NT2/D1 (cell line): ENCODE measurements around the gene RFC2.

Experiments used
- DNase-seq: peaks from one replicate; pipeline ENCODE4 v3.0.0-alpha.2; 2011; ENCODE audit warnings: low read depth, low spot score
- H3K27me3 ChIP-seq: 2 replicates; pipeline ENCODE4 v1.6.0; 2011; ENCODE audit warnings: mild to moderate bottlenecking; ENCODE audit not compliant: insufficient read length, insufficient read depth
- H3K36me3 ChIP-seq: 2 replicates; pipeline ENCODE4 v1.6.1; 2011; ENCODE audit warnings: mild to moderate bottlenecking, low read length, mixed read lengths; ENCODE audit not compliant: insufficient read depth, insufficient read length
- H3K4me1 ChIP-seq: 2 replicates; pipeline ENCODE4 v1.5.1; 2011; ENCODE audit not compliant: insufficient read depth, insufficient read length
- H3K4me3 ChIP-seq: 2 replicates; pipeline ENCODE4 v1.5.1; 2011; ENCODE audit warnings: low read depth; ENCODE audit not compliant: insufficient read length
- H3K9ac ChIP-seq: 2 replicates; pipeline ENCODE4 v1.6.0; 2011; ENCODE audit warnings: low read depth; ENCODE audit not compliant: insufficient read length
- H3K9me3 ChIP-seq: 2 replicates; pipeline ENCODE4 v1.5.1; 2011; ENCODE audit warnings: mild to moderate bottlenecking, low read length; ENCODE audit not compliant: insufficient read depth
- SUZ12 ChIP-seq: IDR thresholded peaks from 2 replicates; pipeline ENCODE4 v1.6.1; 2011; ENCODE audit not compliant: insufficient read length, insufficient read depth; ENCODE audit errors: extremely low read depth
- YY1 ChIP-seq: IDR thresholded peaks from 2 replicates; pipeline ENCODE4 v1.6.1; 2011; ENCODE audit not compliant: insufficient read length, insufficient read depth
- ZNF274 ChIP-seq: IDR thresholded peaks from 2 replicates; pipeline ENCODE4 v1.6.1; 2011; ENCODE audit warnings: mild to moderate bottlenecking, low read depth, low read length

The RFC2 gene

DNA sequence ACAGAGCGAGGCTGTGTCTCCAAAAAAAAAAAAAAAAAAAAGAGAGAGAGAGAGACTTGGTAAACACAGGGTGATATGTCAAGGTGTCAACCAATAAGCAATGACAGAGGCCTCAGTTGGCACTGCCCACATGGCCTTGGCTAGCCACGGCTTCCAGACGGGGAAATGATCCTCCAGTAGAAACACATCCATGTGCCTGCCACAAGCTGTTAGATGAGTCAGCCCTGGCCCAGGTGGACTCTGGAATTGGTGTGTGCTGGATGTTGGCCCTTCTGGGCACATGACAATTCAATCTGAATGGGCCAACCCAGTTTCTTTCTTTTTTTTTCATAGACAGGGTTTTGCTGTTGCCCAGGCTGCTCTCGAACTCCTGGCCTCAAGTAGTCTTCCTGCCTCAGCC lies 13.7 kb downstream of the RFC2 start:
- H3K36me3 ChIP-seq: peaks cover 89% of the 10 kb centered on the region
- TF ChIP-seq ZNF274: no peak
- no peak for TF ChIP-seq SUZ12
- TF ChIP-seq YY1: no peak

DNA sequence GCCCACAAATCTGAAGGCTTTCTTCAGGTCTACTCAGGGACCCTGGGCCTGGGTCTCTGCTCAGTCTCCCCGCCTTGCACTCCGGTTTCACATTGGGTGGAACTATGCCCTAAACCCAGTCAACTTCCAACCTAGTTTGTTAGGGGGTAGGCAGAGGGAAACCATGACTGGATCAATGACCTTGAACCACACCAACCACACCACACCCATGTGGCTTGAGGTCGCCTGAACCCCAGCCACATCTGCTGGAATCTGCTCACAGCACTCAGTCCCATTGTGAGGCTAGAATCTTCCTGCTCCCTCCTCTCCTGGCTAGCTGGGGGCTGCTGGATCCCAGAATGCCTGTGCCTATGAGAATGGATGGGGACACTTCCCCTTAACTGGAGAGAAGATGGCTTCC lies 17.9 kb downstream of the RFC2 start:
- Histone ChIP-seq H3K9ac (no peak overlapping the region), H3K4me1 (no peaks in the 10 kb centered on the region), H3K4me3 (no peak overlapping the region), H3K9me3 (no peaks in the 10 kb centered on the region), H3K36me3 (peaks cover 88% of the 10 kb centered on the region), H3K27me3 (no peaks in the 10 kb centered on the region)
- no peak for TF ChIP-seq YY1
- DNase-seq: no peak

More for the DNA sequence above, 13.7 kb downstream of the RFC2 start:
- no peak for DNase-seq
- no peak overlapping the region for H3K4me3 ChIP-seq
- no peaks in the 10 kb centered on the region for H3K4me1 ChIP-seq
- no peaks in the 10 kb centered on the region for H3K9me3 ChIP-seq
- no peak overlapping the region for H3K9ac ChIP-seq
- H3K27me3 ChIP-seq: no peaks in the 10 kb centered on the region

DNA sequence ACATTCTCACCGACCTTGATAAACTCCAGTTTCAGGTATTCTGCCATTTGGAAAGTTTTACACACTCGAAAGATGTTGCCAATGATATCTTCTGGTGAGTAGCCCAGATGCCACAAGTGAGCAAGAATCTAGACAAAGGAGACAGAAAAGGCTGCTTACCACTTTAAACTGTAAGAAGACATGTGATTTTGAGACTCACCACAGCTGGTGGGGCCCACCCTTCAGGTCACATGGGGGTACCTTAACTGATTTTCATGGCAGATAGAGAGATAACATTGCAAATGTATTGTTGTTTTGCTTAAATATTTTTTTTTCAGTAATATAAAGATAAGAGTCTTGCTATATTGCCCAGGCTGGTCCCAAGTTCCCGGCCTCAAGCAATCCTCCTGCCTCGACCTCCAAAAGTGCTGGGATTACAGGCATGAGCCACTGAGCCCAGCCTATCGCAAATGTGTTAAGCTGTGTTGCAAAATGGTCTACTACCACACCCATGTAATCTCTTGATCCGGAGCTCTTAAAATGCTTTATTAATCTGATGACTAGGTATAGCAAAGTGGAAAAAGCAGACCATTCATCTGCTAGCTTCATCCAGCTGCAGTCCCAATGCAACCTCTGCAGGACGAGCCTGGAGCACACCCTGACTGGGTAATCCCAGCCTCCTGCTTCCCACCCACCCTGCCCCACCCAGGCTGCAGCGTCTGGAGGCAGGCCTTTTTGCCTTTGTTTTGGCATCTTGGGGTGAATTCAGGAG lies 18.5 kb downstream of the RFC2 start:
- no peaks in the 10 kb centered on the region for H3K27me3 ChIP-seq
- H3K36me3 ChIP-seq: peaks cover 88% of the 10 kb centered on the region
- H3K9me3 ChIP-seq: no peaks in the 10 kb centered on the region
- no peaks in the 10 kb centered on the region for H3K4me1 ChIP-seq
- H3K9ac ChIP-seq: no peak overlapping the region
- H3K4me3 ChIP-seq: no peak overlapping the region
- no peak for DNase-seq
- TF ChIP-seq YY1 (no peak), SUZ12 (no peak), ZNF274 (no peak)

DNA sequence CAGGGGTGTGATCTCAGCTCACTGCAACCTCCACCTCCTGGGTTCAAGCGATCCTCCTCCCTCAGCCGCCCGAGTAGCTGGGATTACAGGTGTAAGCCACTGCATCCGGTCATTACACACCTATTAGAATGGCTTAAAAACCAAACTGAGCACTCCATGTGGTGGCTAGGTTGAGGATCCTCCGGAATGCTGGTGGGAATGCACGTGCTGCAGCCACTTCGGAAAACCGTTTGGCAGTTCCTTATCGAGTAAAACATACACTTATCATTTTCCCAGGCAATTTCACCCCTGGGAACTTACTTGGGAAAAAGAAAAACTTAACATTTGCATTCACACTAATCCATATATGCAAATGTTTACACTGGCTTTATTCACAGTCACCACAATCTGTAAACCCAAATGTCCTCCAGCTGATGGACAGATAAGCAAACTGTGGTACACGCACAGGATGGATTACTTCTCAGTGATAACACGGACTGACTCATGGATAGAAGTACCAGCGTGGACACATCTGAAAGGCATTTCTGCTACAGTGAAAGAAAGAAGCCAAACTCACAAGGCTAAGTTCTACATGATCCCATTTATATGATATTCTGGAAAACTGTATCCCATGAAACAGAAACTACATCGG lies 20.4 kb downstream of the RFC2 start:
- no peak for DNase-seq
- H3K36me3 ChIP-seq: peaks cover 83% of the 10 kb centered on the region

DNA sequence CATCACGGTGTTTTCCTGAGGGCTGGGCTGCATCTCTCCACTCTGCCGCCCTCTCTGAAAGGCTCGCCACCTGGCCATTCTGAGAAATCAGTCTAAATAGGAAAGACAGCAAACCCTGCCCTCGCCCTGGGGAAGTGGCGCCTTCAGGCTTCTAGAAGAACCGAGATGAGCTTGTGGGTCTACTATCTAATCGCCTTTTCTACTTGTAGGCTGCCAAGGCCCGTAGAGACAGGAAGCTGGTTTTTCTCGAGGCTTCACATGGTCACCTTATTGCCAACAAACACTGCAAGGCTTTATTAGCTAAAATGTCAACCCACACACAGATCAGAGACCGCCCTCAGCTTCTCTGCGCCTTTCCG lies 23.0 kb downstream of the RFC2 start:
- peaks cover 72% of the 10 kb centered on the region for H3K36me3 ChIP-seq
- TF ChIP-seq ZNF274 (no peak), SUZ12 (no peak), YY1 (no peak)

More for the DNA sequence above, 20.4 kb downstream of the RFC2 start:
- Histone ChIP-seq H3K4me1 (no peaks in the 10 kb centered on the region), H3K9me3 (no peaks in the 10 kb centered on the region), H3K4me3 (no peak overlapping the region), H3K9ac (no peak overlapping the region), H3K27me3 (no peaks in the 10 kb centered on the region)
- TF ChIP-seq ZNF274 (no peak), YY1 (no peak), SUZ12 (no peak)

DNA sequence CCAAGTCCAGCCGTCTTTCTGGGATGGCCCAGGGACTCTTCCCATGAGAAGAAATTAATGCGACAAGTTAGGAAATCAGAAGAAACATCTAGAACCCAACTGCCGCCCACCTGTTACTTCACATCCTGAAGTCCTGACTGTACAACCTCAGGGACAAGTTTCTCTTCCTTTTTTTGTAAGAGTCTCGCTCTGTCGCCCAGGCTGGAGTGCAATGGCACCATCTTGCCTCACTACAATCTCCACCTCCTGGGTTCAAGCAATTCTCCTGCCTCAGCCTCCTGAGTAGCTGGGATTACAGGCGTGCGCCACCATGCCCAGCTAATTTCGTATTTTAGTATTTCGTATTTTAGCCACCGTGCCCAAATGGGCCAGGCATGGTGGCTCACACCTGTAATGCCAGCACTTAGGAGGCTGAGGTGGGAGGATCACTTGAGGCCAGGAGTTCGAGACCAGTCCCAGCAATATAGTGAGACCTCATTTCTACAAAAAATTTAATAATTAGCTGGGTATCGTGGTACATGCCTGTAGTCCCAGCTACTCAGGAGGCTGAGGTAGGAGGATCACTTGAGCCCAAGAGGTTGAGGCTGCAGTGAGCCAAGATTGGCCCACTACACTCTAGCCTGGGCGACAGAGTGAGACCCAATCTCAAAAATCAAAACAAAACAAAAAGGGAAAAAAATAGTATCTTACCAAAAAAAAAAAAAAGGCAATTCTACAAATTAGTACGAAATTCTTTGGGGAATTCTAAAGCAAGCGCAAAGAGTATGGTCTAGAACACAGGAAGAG lies 23.6 kb downstream of the RFC2 start:
- H3K9me3 ChIP-seq: no peaks in the 10 kb centered on the region
- H3K27me3 ChIP-seq: no peaks in the 10 kb centered on the region
- no peak for TF ChIP-seq ZNF274
- no peak for TF ChIP-seq SUZ12
- no peak for TF ChIP-seq YY1
- no peaks in the 10 kb centered on the region for H3K4me1 ChIP-seq
- H3K4me3 ChIP-seq: no peak overlapping the region
- DNase-seq: no peak
- no peak overlapping the region for H3K9ac ChIP-seq
- H3K36me3 ChIP-seq: peaks cover 71% of the 10 kb centered on the region

More for the DNA sequence above, 23.0 kb downstream of the RFC2 start:
- no peak overlapping the region for H3K4me3 ChIP-seq
- no peak overlapping the region for H3K9ac ChIP-seq
- H3K27me3 ChIP-seq: no peaks in the 10 kb centered on the region
- no peaks in the 10 kb centered on the region for H3K9me3 ChIP-seq
- H3K4me1 ChIP-seq: no peaks in the 10 kb centered on the region
- DNase-seq: no peak
